K562 (cell line): ENCODE measurements around the gene PELI2. TPM values are rescaled to one million over a fixed set of nuclear protein-coding genes. Genes with fewer than 3 reads are reported as not detected.

Source experiments
- ATAC-seq: fragments of 200-7000 bp; cut with Tn5 transposase; 3 replicates; pipeline ENCODE4 v1.9.1; 2020; ENCODE audit warnings: moderate library complexity
- BruUV-seq: library from RNA; stranded (reverse); fragments of 400-500 nt; replicated peaks from 2 replicates; lab custom pipeline; 2021; lab: Mats Ljungman, UMichigan
- CTCF ChIA-PET: fragments of 300-600 bp; formaldehyde crosslinking; extraction: SDS; loops from one replicate; lab custom pipeline; 2021; ENCODE audit warnings: low intra/inter-chr PET ratio; lab: Yijun Ruan, JAX
- POLR2A ChIA-PET: fragments of 300-600, 350-650 bp; sonication (Branson Sonifier 250); formaldehyde crosslinking; extraction: SDS; loops from one replicate; lab custom pipeline; 2021; ENCODE audit warnings: antibody characterized with exemption, inconsistent platforms; lab: Yijun Ruan, JAX
- DNase-seq, 4 experiments: peaks; one replicate each; pipeline versions ENCODE4 v3.0.0 to v3.0.0-alpha.2; 2011 to 2018; ENCODE audit warnings: low spot score in 3 of 4, mixed read lengths in 3 of 4; ENCODE audit errors: extremely low read depth in 1 of 4
- FAIRE-seq: peaks from 2 replicates; lab custom pipeline; 2011; peaks lifted over from hg19 to GRCh38; lab: Jason Lieb, UNC
- H2AFZ ChIP-seq: 2 replicates; pipeline ENCODE4 v1.6.0; 2011; ENCODE audit warnings: low read depth, low read length, control low read depth, inconsistent platforms
- H3K27ac ChIP-seq: fragments of 200-600 bp; 3 replicates; pipeline ENCODE4 v1.8.0; 2011; ENCODE audit warnings: low read depth, mild to moderate bottlenecking, control low read depth, inconsistent platforms, low read length, moderate library complexity, mixed read lengths; ENCODE audit errors: extremely low read depth
- H3K27me3 ChIP-seq, 2 experiments: fragments of 300-600 bp in 1 of 2; 2 replicates in 1 of 2; 3 replicates in 1 of 2; pipeline versions ENCODE4 v1.6.0 to v1.8.0; 2011; ENCODE audit warnings: inconsistent platforms in 2 of 2, low read length in 2 of 2, mild to moderate bottlenecking in 1 of 2, mixed read lengths in 1 of 2, moderate library complexity in 1 of 2; ENCODE audit not compliant: control insufficient read depth in 2 of 2, insufficient read depth in 2 of 2
- H3K36me3 ChIP-seq: fragments of 300-600 bp; 3 replicates; pipeline ENCODE4 v1.8.0; 2011; ENCODE audit warnings: mild to moderate bottlenecking, low read length, inconsistent platforms; ENCODE audit not compliant: control insufficient read depth, insufficient read depth
- H3K4me1 ChIP-seq, 2 experiments: fragments of 200-600 bp in 1 of 2; replicated peaks in 1 of 2; 2 replicates in 1 of 2; 3 replicates in 1 of 2; pipeline versions ENCODE4 v1.5.1 to v1.8.0; 2011; ENCODE audit warnings: inconsistent platforms in 2 of 2, low read length in 2 of 2, mild to moderate bottlenecking in 1 of 2, mixed read lengths in 1 of 2, moderate library complexity in 1 of 2; ENCODE audit not compliant: control insufficient read depth in 2 of 2, insufficient read depth in 2 of 2
- H3K4me2 ChIP-seq: 2 replicates; pipeline ENCODE4 v1.6.1; 2011; ENCODE audit warnings: low read length, control low read depth, inconsistent platforms, mixed read lengths; ENCODE audit not compliant: insufficient read depth
- H3K4me3 ChIP-seq: fragments of 200-600 bp; sonication (generic), shearing (Covaris generic); 2 replicates; pipeline ENCODE4 v1.5.1; 2016; ENCODE audit warnings: control low read depth, inconsistent platforms
- H3K79me2 ChIP-seq: fragments of 200-600 bp; 3 replicates; pipeline ENCODE4 v1.8.0; 2011; ENCODE audit warnings: low read length, inconsistent platforms; ENCODE audit not compliant: control insufficient read depth, insufficient read depth
- H3K9ac ChIP-seq, 2 experiments: 2 replicates each; pipeline versions ENCODE4 v1.6.0 to v1.6.1; 2011; ENCODE audit warnings: low read depth in 2 of 2, low read length in 2 of 2, control low read depth in 1 of 2, inconsistent platforms in 1 of 2, mild to moderate bottlenecking in 1 of 2, mixed read lengths in 1 of 2; ENCODE audit not compliant: insufficient read depth in 1 of 2
- H3K9me1 ChIP-seq: one replicate; pipeline ENCODE4 v1.6.0; 2011; ENCODE audit warnings: inconsistent platforms, mild to moderate bottlenecking, low read length, moderate library complexity; ENCODE audit not compliant: control insufficient read depth, insufficient read depth
- H3K9me3 ChIP-seq: replicated peaks from 2 replicates; pipeline ENCODE4 v1.5.1; 2011; ENCODE audit warnings: low read depth, low read length, inconsistent platforms; ENCODE audit not compliant: control insufficient read depth, insufficient read depth
- H4K20me1 ChIP-seq: replicated peaks from 2 replicates; pipeline ENCODE4 v1.6.1; 2011; ENCODE audit warnings: low read length, inconsistent platforms, mixed read lengths; ENCODE audit not compliant: control insufficient read depth, insufficient read depth
- CBFA2T2 ChIP-seq: fragments of 450-650 bp; conservative IDR thresholded peaks from 2 replicates; pipeline ENCODE4 v1.6.1; 2017; ENCODE audit warnings: mild to moderate bottlenecking
- GABPB2 ChIP-seq: fragments of 250-450 bp; sonication (Bioruptor Pico); conservative IDR thresholded peaks from 2 replicates; pipeline ENCODE4 v1.5.1; 2021; ENCODE audit warnings: mild to moderate bottlenecking
- HSF4 ChIP-seq: fragments of 250-450 bp; sonication (Bioruptor Pico); IDR thresholded peaks from 2 replicates; pipeline ENCODE4 v2.1.2; 2022; ENCODE audit warnings: mild to moderate bottlenecking, moderate library complexity, borderline replicate concordance
- ZNF3 ChIP-seq: fragments of 250-450 bp; sonication (Bioruptor Pico); IDR thresholded peaks from 2 replicates; pipeline ENCODE4 v1.5.0; 2021; ENCODE audit warnings: mild to moderate bottlenecking, moderate library complexity
- ZNF347 ChIP-seq: fragments of 450-650 bp; formaldehyde crosslinking; IDR thresholded peaks from 2 replicates; pipeline ENCODE4 v1.4.0; 2020; ENCODE audit warnings: low read depth, mild to moderate bottlenecking, moderate library complexity
- WGBS: fragments of 100-300 bp; shearing (Covaris generic); methylation state at CpG from one replicate; pipeline ENCODE4 v1.1.6; 2016; ENCODE audit warnings: low coverage, mixed read lengths; ENCODE audit not compliant: insufficient coverage; ENCODE audit errors: missing lambda C conversion rate; 5-methylcytosine and 5-hydroxymethylcytosine counted together
- in situ Hi-C: fragments of 300-500 bp; cut with MboI; formaldehyde crosslinking; loops from 4 replicates; pipeline ENCODE4 v1.15.0; 2018; ENCODE audit warnings: inconsistent platforms, mixed read lengths
- intact Hi-C: fragments of 100-400 bp; cut with micrococcal nuclease; formaldehyde crosslinking; loops from 2 replicates; pipeline ENCODE4 v1.14.2; 2022
- polyA plus RNA-seq, 8 experiments: library from polyadenylated mRNA; depleted of rRNA in 4 of 8; stranded (reverse) in 5 of 8; unstranded in 3 of 8; fragments of >200 nt; fragmentation: Nextera tagmentation in 2 of 8; fragmentation: Illumina TruSeq in 1 of 8; extraction: Ambion mirVana in 2 of 8; extraction: Trizol in 1 of 8; gene quantifications; 2 replicates each; pipeline versions ENCODE4 v1.2.1 to v1.2.3, GENCODE V29; 2011 to 2014; ENCODE audit warnings: inconsistent platforms in 1 of 8, missing spikeins in 1 of 8
- total RNA-seq, 7 experiments: library from RNA; depleted of rRNA in 6 of 7; stranded (reverse); fragments of >200 nt in 6 of 7; fragmentation: Illumina TruSeq in 2 of 7; extraction: Trizol in 2 of 7; gene quantifications; 2 replicates each; pipeline versions ENCODE4 v1.2.1 to v1.2.3, GENCODE V29; 2011 to 2021; ENCODE audit warnings: low replicate concordance in 1 of 7
- TF ChIP-seq, protein P1 (sequence below), 3 experiments: IDR thresholded peaks in 2 of 3; conservative IDR thresholded peaks in 1 of 3; 2 replicates each; pipeline ENCODE4 v1.5.1; 2011 to 2012; ENCODE audit warnings: low read length in 3 of 3, mild to moderate bottlenecking in 3 of 3, control low read depth in 2 of 3, improper control_type of control experiment in 1 of 3, inconsistent platforms in 1 of 3, low read depth in 1 of 3, mixed read lengths in 1 of 3, moderate library complexity in 1 of 3; ENCODE audit not compliant: insufficient read depth in 2 of 3
- TF ChIP-seq, protein P2 (sequence below), 2 experiments: fragments of 450-650 bp in 1 of 2; sonication (generic) in 1 of 2; formaldehyde crosslinking; conservative IDR thresholded peaks; 2 replicates each; pipeline versions ENCODE4 v1.4.0 to v1.8.1; 2020 to 2022; ENCODE audit warnings: mild to moderate bottlenecking in 1 of 2, missing genetic modification reagents in 1 of 2
- TF ChIP-seq, protein P3 (sequence below): fragments of 250-450 bp; sonication (Bioruptor Pico); IDR thresholded peaks from 2 replicates; pipeline ENCODE4 v1.8.0; 2022; ENCODE audit warnings: inconsistent platforms, mild to moderate bottlenecking, moderate library complexity, borderline replicate concordance
- TF ChIP-seq, protein P4 (sequence below): sonication (generic); formaldehyde crosslinking; IDR thresholded peaks from 2 replicates; pipeline ENCODE4 v1.8.0; 2022; ENCODE audit warnings: mild to moderate bottlenecking, missing genetic modification reagents

Gene PELI2
- total and polyA plus RNA-seq, 9 of the 15 experiments (the other 6 are each of a cell fraction or from before 2014, with no cell fraction given), result 0.20 to 1.5 (median 0.44) TPM

DNA sequence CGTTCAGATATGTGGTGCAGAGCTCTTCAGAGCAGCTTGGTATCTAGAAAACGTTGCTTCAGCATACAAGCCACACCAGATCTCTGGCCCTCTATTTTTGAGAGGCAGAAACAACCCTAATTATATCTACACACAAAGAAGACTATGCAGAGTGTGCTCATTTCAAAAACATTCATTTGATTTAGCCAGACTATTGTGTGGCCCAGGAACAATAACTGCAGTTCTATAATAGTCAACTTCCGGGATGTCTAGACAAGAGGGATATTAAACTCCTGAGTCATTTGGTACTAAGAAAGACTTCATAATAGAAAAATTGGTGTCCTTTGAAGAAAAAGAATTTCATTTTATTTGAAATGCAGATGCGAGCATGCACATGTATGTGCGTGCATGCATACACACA is 153.8 kb downstream of the PELI2 start:
- no peaks in the 10 kb centered on the region for H3K4me1 ChIP-seq
- no peak overlapping the region for H3K4me3 ChIP-seq
- ChIA-PET CTCF (no interaction called here), POLR2A (no interaction called here)
- no peak overlapping the region for H3K27ac ChIP-seq
- DNase-seq, result no peak
- FAIRE-seq, result no peak
- no peaks in the 10 kb centered on the region for H3K79me2 ChIP-seq
- no peaks in the 10 kb centered on the region for H3K9me3 ChIP-seq
- H3K27me3 ChIP-seq, result no peaks in the 10 kb centered on the region; a peak in 1 of 5 replicates
- in situ Hi-C loops, result no loop called here
- H3K36me3 ChIP-seq, result no peaks in the 10 kb centered on the region
- no peak overlapping the region for H3K4me2 ChIP-seq
- H4K20me1 ChIP-seq, result no peaks in the 10 kb centered on the region
- no TSS peak for BruUV-seq
- TF ChIP-seq HSF4 (CRISPR knock-in tag) (no peak), CBFA2T2 (no peak), GABPB2 (CRISPR knock-in tag) (no peak), ZNF3 (CRISPR knock-in tag) (no peak), ZNF347 (CRISPR knock-in tag) (no peak)
- TF ChIP-seq, protein P1, sequence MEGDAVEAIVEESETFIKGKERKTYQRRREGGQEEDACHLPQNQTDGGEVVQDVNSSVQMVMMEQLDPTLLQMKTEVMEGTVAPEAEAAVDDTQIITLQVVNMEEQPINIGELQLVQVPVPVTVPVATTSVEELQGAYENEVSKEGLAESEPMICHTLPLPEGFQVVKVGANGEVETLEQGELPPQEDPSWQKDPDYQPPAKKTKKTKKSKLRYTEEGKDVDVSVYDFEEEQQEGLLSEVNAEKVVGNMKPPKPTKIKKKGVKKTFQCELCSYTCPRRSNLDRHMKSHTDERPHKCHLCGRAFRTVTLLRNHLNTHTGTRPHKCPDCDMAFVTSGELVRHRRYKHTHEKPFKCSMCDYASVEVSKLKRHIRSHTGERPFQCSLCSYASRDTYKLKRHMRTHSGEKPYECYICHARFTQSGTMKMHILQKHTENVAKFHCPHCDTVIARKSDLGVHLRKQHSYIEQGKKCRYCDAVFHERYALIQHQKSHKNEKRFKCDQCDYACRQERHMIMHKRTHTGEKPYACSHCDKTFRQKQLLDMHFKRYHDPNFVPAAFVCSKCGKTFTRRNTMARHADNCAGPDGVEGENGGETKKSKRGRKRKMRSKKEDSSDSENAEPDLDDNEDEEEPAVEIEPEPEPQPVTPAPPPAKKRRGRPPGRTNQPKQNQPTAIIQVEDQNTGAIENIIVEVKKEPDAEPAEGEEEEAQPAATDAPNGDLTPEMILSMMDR (IDR thresholded peaks at IDR 0.05 in 2 of 3, conservative IDR thresholded peaks at IDR 0.05 in 1 of 3; ENCODE audit: insufficient read depth in 2 of 3, low read depth in 1 of 3, low read length in 3 of 3), result no peak
- TF ChIP-seq, protein P2, sequence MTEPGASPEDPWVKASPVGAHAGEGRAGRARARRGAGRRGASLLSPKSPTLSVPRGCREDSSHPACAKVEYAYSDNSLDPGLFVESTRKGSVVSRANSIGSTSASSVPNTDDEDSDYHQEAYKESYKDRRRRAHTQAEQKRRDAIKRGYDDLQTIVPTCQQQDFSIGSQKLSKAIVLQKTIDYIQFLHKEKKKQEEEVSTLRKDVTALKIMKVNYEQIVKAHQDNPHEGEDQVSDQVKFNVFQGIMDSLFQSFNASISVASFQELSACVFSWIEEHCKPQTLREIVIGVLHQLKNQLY (CRISPR knock-in tag; conservative IDR thresholded peaks at IDR 0.05), result no peak
- TF ChIP-seq, protein P3, sequence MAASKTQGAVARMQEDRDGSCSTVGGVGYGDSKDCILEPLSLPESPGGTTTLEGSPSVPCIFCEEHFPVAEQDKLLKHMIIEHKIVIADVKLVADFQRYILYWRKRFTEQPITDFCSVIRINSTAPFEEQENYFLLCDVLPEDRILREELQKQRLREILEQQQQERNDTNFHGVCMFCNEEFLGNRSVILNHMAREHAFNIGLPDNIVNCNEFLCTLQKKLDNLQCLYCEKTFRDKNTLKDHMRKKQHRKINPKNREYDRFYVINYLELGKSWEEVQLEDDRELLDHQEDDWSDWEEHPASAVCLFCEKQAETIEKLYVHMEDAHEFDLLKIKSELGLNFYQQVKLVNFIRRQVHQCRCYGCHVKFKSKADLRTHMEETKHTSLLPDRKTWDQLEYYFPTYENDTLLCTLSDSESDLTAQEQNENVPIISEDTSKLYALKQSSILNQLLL (CRISPR knock-in tag), result no peak
- TF ChIP-seq, protein P4, sequence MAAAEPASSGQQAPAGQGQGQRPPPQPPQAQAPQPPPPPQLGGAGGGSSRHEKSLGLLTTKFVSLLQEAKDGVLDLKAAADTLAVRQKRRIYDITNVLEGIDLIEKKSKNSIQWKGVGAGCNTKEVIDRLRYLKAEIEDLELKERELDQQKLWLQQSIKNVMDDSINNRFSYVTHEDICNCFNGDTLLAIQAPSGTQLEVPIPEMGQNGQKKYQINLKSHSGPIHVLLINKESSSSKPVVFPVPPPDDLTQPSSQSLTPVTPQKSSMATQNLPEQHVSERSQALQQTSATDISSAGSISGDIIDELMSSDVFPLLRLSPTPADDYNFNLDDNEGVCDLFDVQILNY, result no peak
- H2AFZ ChIP-seq, result no peak overlapping the region
- no peak overlapping the region for H3K9ac ChIP-seq
- intact Hi-C loops, result no loop called here
- ATAC-seq, result no peak
- no peaks in the 10 kb centered on the region for H3K9me1 ChIP-seq
- 10% methylated on average over 5 of the region's 5 CpGs for WGBS
